Tibial artery (tissue), 4 donors: ENCODE data around the gene ACOT7.
A peak's percentile ranks its signal among the peaks of the same experiment; 100 is the strongest.
"Not testable (repeated sequence)": the region's sequence is repeated elsewhere in the genome, so short reads cannot be mapped to it uniquely, and the experiment has no call there.

Source experiments
- DNase-seq, 2 donors: peaks; one replicate each; pipeline ENCODE4 v3.0.0-alpha.2; 2019
- H3K27ac ChIP-seq, 2 donors: fragments of 200-600 bp; sonication (generic) in 1 of 2; 1 replicate in 1 of 2; 2 replicates in 1 of 2; pipeline ENCODE4 v1.5.1; 2018 to 2019; ENCODE audit warnings: mild to moderate bottlenecking in 1 of 2
- H3K27me3 ChIP-seq, 2 donors: fragments of 200-600 bp; sonication (generic) in 1 of 2; one replicate each; pipeline versions ENCODE4 v1.5.1 to v1.6.0; 2016 to 2019
- H3K36me3 ChIP-seq, 3 donors: fragments of 200-600 bp; sonication (generic) in 2 of 3; one replicate each; pipeline ENCODE4 v1.5.1; 2016 to 2019; ENCODE audit warnings: mild to moderate bottlenecking in 2 of 3
- H3K4me1 ChIP-seq, 4 donors: fragments of 200-600 bp; sonication (generic) in 2 of 4; 1 replicate in 3 of 4; 2 replicates in 1 of 4; pipeline ENCODE4 v1.5.1; 2016 to 2019
- H3K4me3 ChIP-seq, 2 donors: fragments of 200-600 bp; sonication (generic) in 1 of 2; 1 replicate in 1 of 2; 2 replicates in 1 of 2; pipeline ENCODE4 v1.5.1; 2018 to 2019; ENCODE audit warnings: mild to moderate bottlenecking in 2 of 2
- H3K9me3 ChIP-seq, 3 donors: fragments of 200-600 bp; sonication (generic) in 1 of 3; one replicate each; pipeline ENCODE4 v1.5.1; 2016 to 2019
- CTCF ChIP-seq, 2 experiments: fragments of 200-600 bp in 1 of 2; fragments of 450-650 bp in 1 of 2; IDR thresholded peaks; one replicate each; pipeline ENCODE4 v1.5.1; 2017 to 2019; ENCODE audit warnings: antibody characterized with exemption in 2 of 2, mild to moderate bottlenecking in 1 of 2, moderate library complexity in 1 of 2
- intact Hi-C: fragments of 100-400 bp; cut with DNase I; formaldehyde crosslinking; loops from one replicate; pipeline ENCODE4 v1.15.0; 2023; ENCODE audit warnings: low total_unique reads

Gene ACOT7

DNA sequence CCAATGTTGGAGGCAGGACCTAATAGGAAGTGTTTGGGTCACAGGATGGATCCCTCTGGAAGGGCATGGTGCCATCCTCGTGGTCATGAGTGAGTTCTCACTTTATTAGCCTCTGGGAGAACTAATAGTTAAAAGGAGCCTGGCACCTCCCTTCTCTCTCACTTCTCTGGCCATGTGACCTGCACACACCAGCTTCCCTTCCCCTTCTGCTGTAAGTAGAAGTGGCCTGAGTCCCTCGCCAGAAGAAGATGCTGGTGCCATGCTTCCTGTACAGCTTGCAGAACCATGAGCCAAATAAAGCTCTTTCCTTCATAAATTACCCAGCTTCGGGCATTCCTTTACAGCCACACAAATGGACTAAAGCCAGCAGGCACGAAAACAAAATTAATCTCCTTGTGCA is 23.6 kb downstream of the ACOT7 start:
- no peak for DNase-seq
- Histone ChIP-seq H3K36me3 (no peaks in the 10 kb centered on the region), H3K4me3 (no peak overlapping the region), H3K27ac (no peak overlapping the region), H3K4me1 (peaks cover 0 to 11% (median 3%) of the 10 kb centered on the region in 4 donors), H3K9me3 (no peaks in the 10 kb centered on the region), H3K27me3 (no peaks in the 10 kb centered on the region)
- intact Hi-C loops = no loop called here
- no peak for TF ChIP-seq CTCF (IDR thresholded peaks at IDR 0.05)

DNA sequence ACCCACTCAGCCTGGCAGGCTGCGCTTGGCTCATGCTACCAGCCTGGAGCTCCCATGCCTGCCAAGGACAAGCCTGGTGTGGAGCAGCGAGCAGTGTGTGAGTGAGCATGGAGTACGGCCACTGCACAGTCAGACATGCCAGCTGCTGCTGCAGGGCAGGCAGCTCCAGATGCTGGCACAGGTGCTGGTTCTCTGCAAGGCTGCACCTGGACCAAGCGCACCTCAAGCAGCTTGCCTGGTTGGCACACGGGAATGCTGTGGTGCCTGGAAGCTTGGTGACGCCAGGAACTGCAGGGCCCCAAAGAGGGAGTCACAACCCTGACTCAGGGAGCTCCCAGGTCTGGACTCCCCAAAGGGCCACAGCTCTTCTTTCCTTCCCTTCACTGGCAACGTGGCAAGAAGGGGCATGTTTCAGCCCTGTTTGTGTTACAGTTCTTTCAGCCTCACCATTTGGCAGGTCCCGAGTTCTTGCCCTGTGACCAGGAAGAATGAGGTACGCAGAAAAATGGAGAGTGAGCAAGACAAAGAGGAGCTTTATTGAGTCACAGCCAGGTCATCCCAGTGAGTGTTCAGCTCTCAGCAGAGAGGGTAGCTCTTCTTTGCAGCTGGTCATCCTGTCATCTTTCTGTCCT is 26.1 kb downstream of the ACOT7 start:
- H3K36me3 ChIP-seq = no peaks in the 10 kb centered on the region
- H3K4me1 ChIP-seq = peaks cover 0 to 16% (median 5%) of the 10 kb centered on the region in 4 donors
- no peak overlapping the region for H3K4me3 ChIP-seq
- no peaks in the 10 kb centered on the region for H3K9me3 ChIP-seq
- no peak for TF ChIP-seq CTCF (IDR thresholded peaks at IDR 0.05)
- intact Hi-C loops = loop anchor here (2.0 kb wide), 1 partner anchor 19 kb away; no protein-coding TSS in a partner anchor
- no peak for DNase-seq
- H3K27me3 ChIP-seq = no peaks in the 10 kb centered on the region
- H3K27ac ChIP-seq = no peak overlapping the region

DNA sequence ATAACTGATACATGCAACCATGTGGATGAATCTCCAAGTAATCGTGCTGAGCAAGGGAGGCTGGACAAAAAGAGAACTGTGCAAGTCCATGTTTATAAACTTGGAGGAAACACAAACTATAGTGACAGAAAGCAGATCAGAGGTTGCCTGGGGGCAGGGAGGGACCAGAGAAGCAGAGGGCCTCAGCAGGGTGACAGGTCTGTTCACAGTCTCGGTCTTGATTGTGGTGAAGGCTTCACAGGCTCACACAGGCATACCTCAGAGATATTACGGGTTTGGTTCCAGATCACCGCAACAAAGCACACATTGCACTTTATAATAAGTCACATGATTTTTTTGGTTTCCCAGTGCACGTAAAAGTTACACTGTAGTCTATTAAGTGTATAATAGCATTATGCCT is 28.5 kb downstream of the ACOT7 start:
- Histone ChIP-seq H3K4me1 (peaks cover 0 to 21% (median 7%) of the 10 kb centered on the region in 4 donors), H3K36me3 (no peaks in the 10 kb centered on the region), H3K9me3 (no peaks in the 10 kb centered on the region), H3K4me3 (no peak overlapping the region), H3K27ac (no peak overlapping the region), H3K27me3 (no peaks in the 10 kb centered on the region)
- TF ChIP-seq CTCF (IDR thresholded peaks at IDR 0.05) = no peak
- no peak for DNase-seq
- intact Hi-C loops = no loop called here

- H3K27ac ChIP-seq, H3K36me3 ChIP-seq, H3K4me3 ChIP-seq, H3K27me3 ChIP-seq, H3K9me3 ChIP-seq: not testable (repeated sequence)
- intact Hi-C loops = loop anchor here (2.0 kb wide), 1 partner anchor 42 kb away; no protein-coding TSS in a partner anchor
- TF ChIP-seq CTCF (IDR thresholded peaks at IDR 0.05) = peak; percentile 81 to 85
- peaks cover 0 to 29% (median 19%) of the 10 kb centered on the region in 4 donors for H3K4me1 ChIP-seq
- peak in 1 of 2 donors; percentile 52 for DNase-seq
Observed at GRCh38 chr1:6363085-6363884, 30.3 kb downstream of the ACOT7 start.

- no peak for TF ChIP-seq CTCF (IDR thresholded peaks at IDR 0.05)
- DNase-seq = no peak
- Histone ChIP-seq H3K4me3 (no peak overlapping the region), H3K27ac (no peak overlapping the region), H3K36me3 (no peaks in the 10 kb centered on the region), H3K4me1 (peaks cover 0 to 26% (median 20%) of the 10 kb centered on the region in 4 donors), H3K9me3 (no peaks in the 10 kb centered on the region), H3K27me3 (no peaks in the 10 kb centered on the region)
- intact Hi-C loops = no loop called here
Observed at GRCh38 chr1:6361124-6361775, 32.3 kb downstream of the ACOT7 start.
